B cell (primary cell): Measurements from ENCODE around the gene MSANTD3. TPM values are rescaled to one million over a fixed set of nuclear protein-coding genes. Genes with fewer than 3 reads are reported as not detected.

Experiments used
- ATAC-seq: fragments of 200-7000 bp; cut with Tn5 transposase; one replicate; pipeline ENCODE4 v1.10.0; 2021; ENCODE audit warnings: low read depth, mild to moderate bottlenecking, moderate number of reproducible peaks, moderate library complexity
- CTCF ChIA-PET: fragments of 350-600 bp; sonication (Branson Sonifier 250); formaldehyde crosslinking; loops from one replicate; lab custom pipeline; 2021; ENCODE audit warnings: antibody characterized with exemption, inconsistent platforms; lab: Charles Lee
- POLR2A ChIA-PET: fragments of 350-600 bp; sonication (Branson Sonifier 250); formaldehyde crosslinking; loops from one replicate; lab custom pipeline; 2021; ENCODE audit warnings: antibody characterized with exemption; lab: Charles Lee
- DNase-seq: peaks from one replicate; pipeline ENCODE4 v3.0.0; 2013
- H2AFZ ChIP-seq: 2 replicates; pipeline ENCODE4 v1.6.1; 2012; ENCODE audit warnings: mild to moderate bottlenecking, low read depth, low read length; ENCODE audit not compliant: insufficient read depth, poor library complexity, severe bottlenecking
- H3K27ac ChIP-seq, 2 donors: 1 replicate in 1 of 2; 2 replicates in 1 of 2; pipeline ENCODE4 v1.5.1; 2012 to 2013; ENCODE audit warnings: low read length in 2 of 2, mild to moderate bottlenecking in 2 of 2, moderate library complexity in 1 of 2
- H3K27me3 ChIP-seq, 4 experiments: fragments of 200-600 bp in 1 of 4; sonication (generic) in 1 of 4; replicated peaks in 1 of 4; 1 replicate in 2 of 4; 2 replicates in 2 of 4; pipeline versions ENCODE4 v1.6.1 to v1.7.0; 2013 to 2016; ENCODE audit warnings: low read length in 3 of 4, mild to moderate bottlenecking in 2 of 4, mixed read lengths in 1 of 4, moderate library complexity in 1 of 4; ENCODE audit not compliant: insufficient read depth in 4 of 4, control insufficient read depth in 3 of 4; ENCODE audit errors: control extremely low read depth in 1 of 4
- H3K36me3 ChIP-seq, 2 experiments: replicated peaks in 1 of 2; 1 replicate in 1 of 2; 2 replicates in 1 of 2; pipeline versions ENCODE4 v1.6.1 to v1.7.1; 2013; ENCODE audit warnings: low read length in 1 of 2; ENCODE audit not compliant: insufficient read depth in 2 of 2, control insufficient read depth in 1 of 2; ENCODE audit errors: control extremely low read depth in 1 of 2, extremely low read depth in 1 of 2
- H3K4me1 ChIP-seq, 2 donors: fragments of 200-600 bp in 1 of 2; sonication (generic) in 1 of 2; 1 replicate in 1 of 2; 2 replicates in 1 of 2; pipeline versions ENCODE4 v1.5.1 to v1.6.1; 2013 to 2017; ENCODE audit warnings: low read length in 2 of 2; ENCODE audit not compliant: control insufficient read depth in 2 of 2, insufficient read depth in 2 of 2
- H3K4me2 ChIP-seq: replicated peaks from 2 replicates; pipeline ENCODE3; 2012; ENCODE audit warnings: mild to moderate bottlenecking, low read depth, low read length; ENCODE audit not compliant: poor library complexity, severe bottlenecking
- H3K4me3 ChIP-seq, 5 experiments: fragments of 200-600 bp in 1 of 5; sonication (generic) in 1 of 5; 1 replicate in 3 of 5; 2 replicates in 2 of 5; pipeline versions ENCODE4 v1.5.1 to v1.7.0; 2011 to 2016; ENCODE audit warnings: low read length in 4 of 5, mild to moderate bottlenecking in 4 of 5, low read depth in 2 of 5, control low read depth in 1 of 5, moderate library complexity in 1 of 5; ENCODE audit not compliant: insufficient read depth in 1 of 5; ENCODE audit errors: control extremely low read depth in 1 of 5, extremely low read depth in 1 of 5
- H3K79me2 ChIP-seq: fragments of 200-600 bp; sonication (generic); one replicate; pipeline ENCODE4 v1.6.0; 2016; ENCODE audit warnings: low read length; ENCODE audit not compliant: control insufficient read depth, insufficient read depth
- H3K9ac ChIP-seq: fragments of 200-600 bp; sonication (generic); 2 replicates; pipeline ENCODE4 v1.6.1; 2017; ENCODE audit warnings: mild to moderate bottlenecking, low read length, moderate library complexity
- H3K9me3 ChIP-seq, 3 donors: one replicate each; pipeline versions ENCODE4 v1.6.1 to v1.7.1; 2013; ENCODE audit warnings: low read length in 2 of 3; ENCODE audit not compliant: control insufficient read depth in 2 of 3, insufficient read depth in 1 of 3; ENCODE audit errors: control extremely low read depth in 1 of 3
- H4K20me1 ChIP-seq: 2 replicates; pipeline ENCODE4 v1.6.0; 2012; ENCODE audit warnings: mild to moderate bottlenecking, low read length; ENCODE audit not compliant: insufficient read depth, control insufficient read depth, poor library complexity, severe bottlenecking
- H3K27ac Mint-ChIP-seq: one replicate; pipeline ENCODE4 v1.8.0; 2021; ENCODE audit warnings: mixed read lengths
- H3K27me3 Mint-ChIP-seq: one replicate; pipeline ENCODE4 v1.8.0; 2021; ENCODE audit warnings: mixed read lengths
- H3K4me1 Mint-ChIP-seq: one replicate; pipeline ENCODE4 v1.8.0; 2021; ENCODE audit warnings: mixed read lengths
- H3K4me3 Mint-ChIP-seq: one replicate; pipeline ENCODE4 v1.8.0; 2021; ENCODE audit warnings: mixed read lengths
- H3K9me3 Mint-ChIP-seq: one replicate; pipeline ENCODE4 v1.8.0; 2022; ENCODE audit warnings: mixed read lengths; ENCODE audit not compliant: insufficient read depth
- EZH2 ChIP-seq: IDR thresholded peaks from 2 replicates; pipeline ENCODE4 v1.6.1; 2012; ENCODE audit warnings: borderline replicate concordance, low read depth, mild to moderate bottlenecking, moderate library complexity, low read length; ENCODE audit not compliant: insufficient read depth, poor library complexity, severe bottlenecking
- WGBS: methylation state at CpG from one replicate; pipeline ENCODE4 v1.1.5; 2013; ENCODE audit warnings: missing lambda C conversion rate; ENCODE audit not compliant: insufficient coverage; 5-methylcytosine and 5-hydroxymethylcytosine counted together
- intact Hi-C: fragments of 100-400 bp; cut with micrococcal nuclease; formaldehyde crosslinking; loops from one replicate; pipeline ENCODE4 v1.10.0; 2022
- polyA plus RNA-seq: library from polyadenylated mRNA; depleted of rRNA; stranded (reverse); fragments of >200 nt; gene quantifications from 2 replicates; pipeline ENCODE4 v1.2.3, GENCODE V29; 2012
- total RNA-seq, 2 donors: library from RNA; stranded (reverse); fragments of 120-200 nt in 1 of 2; gene quantifications; 1 replicate in 1 of 2; 2 replicates in 1 of 2; pipeline versions ENCODE4 v1.2.3 to v1.2.4, GENCODE V29; 2013 to 2022
- TF ChIP-seq, protein P1 (sequence below): fragments of 200-600 bp; IDR thresholded peaks from one replicate; pipeline ENCODE4 v1.8.0; 2022; ENCODE audit warnings: antibody characterized with exemption, mild to moderate bottlenecking

The MSANTD3 gene
- total and polyA plus RNA-seq, 2 donors (not counting 1 experiment from before 2014, with no cell fraction given): 5.9 to 12.1 TPM

DNA sequence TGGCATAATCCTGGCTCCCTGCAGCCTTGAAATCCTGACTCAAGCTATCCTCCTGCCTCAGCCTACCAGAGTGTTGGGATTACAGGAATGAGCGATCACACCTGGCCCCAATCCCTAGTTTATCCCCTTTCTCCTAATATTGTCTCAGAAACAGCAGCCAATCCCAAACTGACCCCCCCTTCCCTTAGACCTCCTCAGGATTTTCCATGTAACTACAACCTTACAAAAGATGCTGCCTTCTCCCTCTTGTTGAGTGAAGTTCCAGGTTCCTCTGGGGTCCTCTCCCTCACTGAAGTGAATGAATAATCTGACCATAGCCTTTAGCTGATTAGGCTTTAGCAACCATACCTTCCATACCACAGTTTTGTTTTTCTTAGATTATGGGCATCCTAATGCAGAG lies 25.9 kb upstream of the MSANTD3 start:
- H3K9ac ChIP-seq: no peak overlapping the region
- no peak for DNase-seq
- peaks cover 5% of the 10 kb centered on the region for H3K27me3 Mint-ChIP-seq
- no peak overlapping the region for H2AFZ ChIP-seq
- CTCF ChIA-PET: interaction anchor here (0.8 kb wide), 1 partner anchor 37 kb away, joined by 3 read pairs; no protein-coding TSS in a partner anchor
- H3K9me3 Mint-ChIP-seq: no peaks in the 10 kb centered on the region
- POLR2A ChIA-PET: no interaction called here
- H4K20me1 ChIP-seq: no peaks in the 10 kb centered on the region
- no peaks in the 10 kb centered on the region for H3K9me3 ChIP-seq
- ATAC-seq: no peak
- no peaks in the 10 kb centered on the region for H3K79me2 ChIP-seq
- TF ChIP-seq, protein P1, sequence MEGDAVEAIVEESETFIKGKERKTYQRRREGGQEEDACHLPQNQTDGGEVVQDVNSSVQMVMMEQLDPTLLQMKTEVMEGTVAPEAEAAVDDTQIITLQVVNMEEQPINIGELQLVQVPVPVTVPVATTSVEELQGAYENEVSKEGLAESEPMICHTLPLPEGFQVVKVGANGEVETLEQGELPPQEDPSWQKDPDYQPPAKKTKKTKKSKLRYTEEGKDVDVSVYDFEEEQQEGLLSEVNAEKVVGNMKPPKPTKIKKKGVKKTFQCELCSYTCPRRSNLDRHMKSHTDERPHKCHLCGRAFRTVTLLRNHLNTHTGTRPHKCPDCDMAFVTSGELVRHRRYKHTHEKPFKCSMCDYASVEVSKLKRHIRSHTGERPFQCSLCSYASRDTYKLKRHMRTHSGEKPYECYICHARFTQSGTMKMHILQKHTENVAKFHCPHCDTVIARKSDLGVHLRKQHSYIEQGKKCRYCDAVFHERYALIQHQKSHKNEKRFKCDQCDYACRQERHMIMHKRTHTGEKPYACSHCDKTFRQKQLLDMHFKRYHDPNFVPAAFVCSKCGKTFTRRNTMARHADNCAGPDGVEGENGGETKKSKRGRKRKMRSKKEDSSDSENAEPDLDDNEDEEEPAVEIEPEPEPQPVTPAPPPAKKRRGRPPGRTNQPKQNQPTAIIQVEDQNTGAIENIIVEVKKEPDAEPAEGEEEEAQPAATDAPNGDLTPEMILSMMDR: no peak
- H3K4me3 Mint-ChIP-seq: no peak overlapping the region
- H3K4me2 ChIP-seq: no peak overlapping the region
- no peak overlapping the region for H3K27ac ChIP-seq
- H3K27me3 ChIP-seq: peaks cover 0 to 2% (median 0%) of the 10 kb centered on the region in 4 experiments
- no peaks in the 10 kb centered on the region for H3K36me3 ChIP-seq
- H3K4me1 ChIP-seq: no peaks in the 10 kb centered on the region
- H3K27ac Mint-ChIP-seq: no peak overlapping the region
- no peaks in the 10 kb centered on the region for H3K4me1 Mint-ChIP-seq
- intact Hi-C loops: no loop called here
- H3K4me3 ChIP-seq: no peak overlapping the region
- WGBS: 100% methylated on average over 1 of the region's 1 CpG

DNA sequence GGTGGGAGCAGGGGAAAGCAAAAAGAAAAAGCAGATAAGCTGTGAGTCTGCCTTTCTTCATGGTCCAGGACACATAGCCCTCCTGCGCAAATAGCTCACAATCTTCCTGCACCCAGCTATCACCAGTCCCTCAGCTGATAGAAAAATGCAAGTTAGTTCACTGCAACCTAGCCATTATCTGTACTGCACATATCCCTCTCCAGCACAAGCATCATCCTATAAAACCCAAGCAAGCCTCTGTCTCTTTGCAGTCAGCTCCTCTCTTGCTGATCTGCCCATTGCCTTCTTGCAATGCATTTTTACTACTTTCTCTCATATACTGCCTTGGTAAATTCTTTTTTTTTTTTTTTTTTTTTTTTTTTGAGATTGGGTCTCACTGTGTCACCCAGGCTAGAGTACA lies 20.0 kb upstream of the MSANTD3 start:
- POLR2A ChIA-PET: no interaction called here
- H3K9me3 Mint-ChIP-seq: peaks cover 3% of the 10 kb centered on the region

More for the DNA sequence above, 20.0 kb upstream of the MSANTD3 start:
- TF ChIP-seq EZH2: no peak
- TF ChIP-seq, protein P1: no peak
- Histone ChIP-seq H3K4me1 (peaks cover 7 to 9% of the 10 kb centered on the region in 2 donors), H3K27ac (no peak overlapping the region), H2AFZ (no peak overlapping the region), H3K79me2 (no peaks in the 10 kb centered on the region), H3K9ac (no peak overlapping the region), H3K4me3 (no peak overlapping the region), H3K4me2 (no peak overlapping the region), H4K20me1 (no peaks in the 10 kb centered on the region), H3K27me3 (peaks cover 0 to 6% (median 2%) of the 10 kb centered on the region in 4 experiments), H3K9me3 (no peaks in the 10 kb centered on the region), H3K36me3 (no peaks in the 10 kb centered on the region)
- intact Hi-C loops: no loop called here
- H3K27me3 Mint-ChIP-seq: peaks cover 18% of the 10 kb centered on the region
- CTCF ChIA-PET: interaction anchor here (0.6 to 1.2 kb wide), 2 partner anchors 31 to 1339 kb away, joined by 3 to 4 read pairs; no protein-coding TSS in a partner anchor
- peaks cover 12% of the 10 kb centered on the region for H3K4me1 Mint-ChIP-seq
- no peak overlapping the region for H3K4me3 Mint-ChIP-seq
- ATAC-seq: no peak
- 100% methylated on average over 1 of the region's 1 CpG for WGBS
- no peak overlapping the region for H3K27ac Mint-ChIP-seq
- no peak for DNase-seq
